Measurements from ENCODE around the gene PRDM16.

DNA sequence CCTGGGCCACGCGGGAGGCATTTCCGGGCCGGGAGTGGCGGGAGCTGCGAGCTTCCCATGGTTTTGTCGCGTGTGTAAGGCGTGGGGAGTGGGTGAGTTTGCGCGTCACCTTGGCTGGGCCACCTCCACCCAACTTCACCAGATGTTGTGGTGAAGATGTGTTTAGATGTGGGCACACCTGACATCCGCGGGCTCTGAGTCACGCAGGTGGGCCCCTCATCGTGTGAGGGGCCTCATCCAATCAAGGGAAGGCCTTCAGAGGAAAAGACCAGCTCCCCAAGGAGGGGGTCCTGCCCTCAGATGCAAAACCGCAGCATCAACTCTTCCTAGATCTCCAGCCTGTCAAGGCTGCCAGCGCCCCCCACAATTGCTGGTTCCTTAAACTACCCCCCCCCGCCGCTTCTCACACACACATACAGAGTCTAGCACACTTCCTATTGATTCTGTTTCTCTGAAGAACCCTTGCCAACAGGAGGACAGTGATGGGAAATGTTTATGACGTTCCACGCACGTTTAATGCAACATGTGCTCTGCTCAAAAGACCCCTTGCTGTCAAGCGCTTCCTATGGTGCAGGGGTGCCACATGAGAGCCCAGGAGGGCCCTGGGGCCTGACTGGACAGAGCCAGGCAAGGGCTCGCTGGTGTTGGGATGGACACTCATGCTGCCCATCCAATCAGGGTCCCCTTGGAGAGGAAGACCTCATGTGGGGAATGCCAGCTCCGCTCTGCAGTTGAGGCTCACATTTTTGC, 35.8 kb upstream of the PRDM16 start:
- TF ChIP-seq, protein P1, sequence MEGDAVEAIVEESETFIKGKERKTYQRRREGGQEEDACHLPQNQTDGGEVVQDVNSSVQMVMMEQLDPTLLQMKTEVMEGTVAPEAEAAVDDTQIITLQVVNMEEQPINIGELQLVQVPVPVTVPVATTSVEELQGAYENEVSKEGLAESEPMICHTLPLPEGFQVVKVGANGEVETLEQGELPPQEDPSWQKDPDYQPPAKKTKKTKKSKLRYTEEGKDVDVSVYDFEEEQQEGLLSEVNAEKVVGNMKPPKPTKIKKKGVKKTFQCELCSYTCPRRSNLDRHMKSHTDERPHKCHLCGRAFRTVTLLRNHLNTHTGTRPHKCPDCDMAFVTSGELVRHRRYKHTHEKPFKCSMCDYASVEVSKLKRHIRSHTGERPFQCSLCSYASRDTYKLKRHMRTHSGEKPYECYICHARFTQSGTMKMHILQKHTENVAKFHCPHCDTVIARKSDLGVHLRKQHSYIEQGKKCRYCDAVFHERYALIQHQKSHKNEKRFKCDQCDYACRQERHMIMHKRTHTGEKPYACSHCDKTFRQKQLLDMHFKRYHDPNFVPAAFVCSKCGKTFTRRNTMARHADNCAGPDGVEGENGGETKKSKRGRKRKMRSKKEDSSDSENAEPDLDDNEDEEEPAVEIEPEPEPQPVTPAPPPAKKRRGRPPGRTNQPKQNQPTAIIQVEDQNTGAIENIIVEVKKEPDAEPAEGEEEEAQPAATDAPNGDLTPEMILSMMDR (IDR thresholded peaks at IDR 0.05; ENCODE audit: low read depth, low read length, missing input control): no peak
- TF ChIP-seq, protein P2, sequence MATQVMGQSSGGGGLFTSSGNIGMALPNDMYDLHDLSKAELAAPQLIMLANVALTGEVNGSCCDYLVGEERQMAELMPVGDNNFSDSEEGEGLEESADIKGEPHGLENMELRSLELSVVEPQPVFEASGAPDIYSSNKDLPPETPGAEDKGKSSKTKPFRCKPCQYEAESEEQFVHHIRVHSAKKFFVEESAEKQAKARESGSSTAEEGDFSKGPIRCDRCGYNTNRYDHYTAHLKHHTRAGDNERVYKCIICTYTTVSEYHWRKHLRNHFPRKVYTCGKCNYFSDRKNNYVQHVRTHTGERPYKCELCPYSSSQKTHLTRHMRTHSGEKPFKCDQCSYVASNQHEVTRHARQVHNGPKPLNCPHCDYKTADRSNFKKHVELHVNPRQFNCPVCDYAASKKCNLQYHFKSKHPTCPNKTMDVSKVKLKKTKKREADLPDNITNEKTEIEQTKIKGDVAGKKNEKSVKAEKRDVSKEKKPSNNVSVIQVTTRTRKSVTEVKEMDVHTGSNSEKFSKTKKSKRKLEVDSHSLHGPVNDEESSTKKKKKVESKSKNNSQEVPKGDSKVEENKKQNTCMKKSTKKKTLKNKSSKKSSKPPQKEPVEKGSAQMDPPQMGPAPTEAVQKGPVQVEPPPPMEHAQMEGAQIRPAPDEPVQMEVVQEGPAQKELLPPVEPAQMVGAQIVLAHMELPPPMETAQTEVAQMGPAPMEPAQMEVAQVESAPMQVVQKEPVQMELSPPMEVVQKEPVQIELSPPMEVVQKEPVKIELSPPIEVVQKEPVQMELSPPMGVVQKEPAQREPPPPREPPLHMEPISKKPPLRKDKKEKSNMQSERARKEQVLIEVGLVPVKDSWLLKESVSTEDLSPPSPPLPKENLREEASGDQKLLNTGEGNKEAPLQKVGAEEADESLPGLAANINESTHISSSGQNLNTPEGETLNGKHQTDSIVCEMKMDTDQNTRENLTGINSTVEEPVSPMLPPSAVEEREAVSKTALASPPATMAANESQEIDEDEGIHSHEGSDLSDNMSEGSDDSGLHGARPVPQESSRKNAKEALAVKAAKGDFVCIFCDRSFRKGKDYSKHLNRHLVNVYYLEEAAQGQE (IDR thresholded peaks at IDR 0.05): no peak
- TF ChIP-seq TAF1 (conservative IDR thresholded peaks at IDR 0.05) (no peak), EGR1 (IDR thresholded peaks at IDR 0.05; ENCODE audit: low read depth in 2 of 2) (no peak), RAD21 (IDR thresholded peaks at IDR 0.05) (no peak), GABPA (IDR thresholded peaks at IDR 0.05 in 1 of 2, conservative IDR thresholded peaks at IDR 0.05 in 1 of 2) (no peak), SP1 (IDR thresholded peaks at IDR 0.05) (no peak), FOXA2 (IDR thresholded peaks at IDR 0.05) (no peak), YY1 (IDR thresholded peaks at IDR 0.05) (no peak), HNF4G (IDR thresholded peaks at IDR 0.05) (no peak), JUND (IDR thresholded peaks at IDR 0.05) (no peak), HNF4A (conservative IDR thresholded peaks at IDR 0.05) (no peak)
- TF ChIP-seq, protein P3, sequence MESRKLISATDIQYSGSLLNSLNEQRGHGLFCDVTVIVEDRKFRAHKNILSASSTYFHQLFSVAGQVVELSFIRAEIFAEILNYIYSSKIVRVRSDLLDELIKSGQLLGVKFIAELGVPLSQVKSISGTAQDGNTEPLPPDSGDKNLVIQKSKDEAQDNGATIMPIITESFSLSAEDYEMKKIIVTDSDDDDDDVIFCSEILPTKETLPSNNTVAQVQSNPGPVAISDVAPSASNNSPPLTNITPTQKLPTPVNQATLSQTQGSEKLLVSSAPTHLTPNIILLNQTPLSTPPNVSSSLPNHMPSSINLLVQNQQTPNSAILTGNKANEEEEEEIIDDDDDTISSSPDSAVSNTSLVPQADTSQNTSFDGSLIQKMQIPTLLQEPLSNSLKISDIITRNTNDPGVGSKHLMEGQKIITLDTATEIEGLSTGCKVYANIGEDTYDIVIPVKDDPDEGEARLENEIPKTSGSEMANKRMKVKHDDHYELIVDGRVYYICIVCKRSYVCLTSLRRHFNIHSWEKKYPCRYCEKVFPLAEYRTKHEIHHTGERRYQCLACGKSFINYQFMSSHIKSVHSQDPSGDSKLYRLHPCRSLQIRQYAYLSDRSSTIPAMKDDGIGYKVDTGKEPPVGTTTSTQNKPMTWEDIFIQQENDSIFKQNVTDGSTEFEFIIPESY (IDR thresholded peaks at IDR 0.05): no peak
- TF ChIP-seq, protein P4, sequence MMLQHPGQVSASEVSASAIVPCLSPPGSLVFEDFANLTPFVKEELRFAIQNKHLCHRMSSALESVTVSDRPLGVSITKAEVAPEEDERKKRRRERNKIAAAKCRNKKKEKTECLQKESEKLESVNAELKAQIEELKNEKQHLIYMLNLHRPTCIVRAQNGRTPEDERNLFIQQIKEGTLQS (IDR thresholded peaks at IDR 0.05): no peak
